CD14-positive monocyte (primary cell): ENCODE measurements around the gene DAO. TPM values are rescaled to one million over a fixed set of nuclear protein-coding genes. Genes with fewer than 3 reads are reported as not detected.

Experiments
- DNase-seq, 3 donors: peaks; one replicate each; pipeline ENCODE4 v3.0.0-alpha.2; 2011 to 2022
- H2AFZ ChIP-seq: 2 replicates; pipeline ENCODE4 v1.6.0; 2012; ENCODE audit warnings: mild to moderate bottlenecking, low read depth, low read length, inconsistent platforms; ENCODE audit not compliant: insufficient read depth, poor library complexity, severe bottlenecking
- H3K27ac ChIP-seq, 2 donors: 1 replicate in 1 of 2; 2 replicates in 1 of 2; pipeline ENCODE4 v1.5.1; 2012 to 2013; ENCODE audit warnings: low read length in 2 of 2, control low read depth in 1 of 2, inconsistent platforms in 1 of 2, low read depth in 1 of 2, mild to moderate bottlenecking in 1 of 2
- H3K27me3 ChIP-seq, 2 donors: one replicate each; pipeline versions ENCODE4 v1.6.0 to v1.6.1; 2011 to 2013; ENCODE audit warnings: low read length in 2 of 2; ENCODE audit not compliant: control insufficient read depth in 2 of 2, insufficient read depth in 2 of 2
- H3K36me3 ChIP-seq, 2 donors: replicated peaks in 1 of 2; 1 replicate in 1 of 2; 2 replicates in 1 of 2; pipeline versions ENCODE4 v1.5.1 to v1.6.1; 2012 to 2013; ENCODE audit warnings: low read length in 2 of 2, control low read depth in 1 of 2, inconsistent platforms in 1 of 2, mild to moderate bottlenecking in 1 of 2; ENCODE audit not compliant: insufficient read depth in 2 of 2, control insufficient read depth in 1 of 2
- H3K4me1 ChIP-seq, 2 donors: 1 replicate in 1 of 2; 2 replicates in 1 of 2; pipeline versions ENCODE4 v1.5.1 to v1.6.1; 2012 to 2013; ENCODE audit warnings: low read length in 2 of 2, control low read depth in 1 of 2, inconsistent platforms in 1 of 2, mild to moderate bottlenecking in 1 of 2, moderate library complexity in 1 of 2; ENCODE audit not compliant: insufficient read depth in 2 of 2, control insufficient read depth in 1 of 2
- H3K4me2 ChIP-seq: replicated peaks from 2 replicates; pipeline ENCODE3; 2012; ENCODE audit warnings: low read length, moderate library complexity, mild to moderate bottlenecking; ENCODE audit not compliant: poor library complexity, severe bottlenecking; ENCODE audit errors: extremely low read depth
- H3K4me3 ChIP-seq, 3 experiments: fragments of 200-600 bp in 1 of 3; sonication (generic) in 1 of 3; replicated peaks in 1 of 3; 1 replicate in 2 of 3; 2 replicates in 1 of 3; pipeline ENCODE4 v1.5.1; 2011 to 2013; ENCODE audit warnings: low read length in 3 of 3, mild to moderate bottlenecking in 3 of 3, control low read depth in 2 of 3, low read depth in 2 of 3, inconsistent platforms in 1 of 3, moderate library complexity in 1 of 3
- H3K79me2 ChIP-seq: 2 replicates; pipeline ENCODE4 v1.6.0; 2012; ENCODE audit warnings: mild to moderate bottlenecking, control low read depth, inconsistent platforms, low read length, moderate library complexity; ENCODE audit not compliant: insufficient read depth
- H3K9ac ChIP-seq: 2 replicates; pipeline ENCODE4 v1.6.0; 2017; ENCODE audit warnings: low read length, mild to moderate bottlenecking; ENCODE audit not compliant: insufficient read depth, poor library complexity, severe bottlenecking
- H3K9me3 ChIP-seq, 2 donors: replicated peaks in 1 of 2; 1 replicate in 1 of 2; 2 replicates in 1 of 2; pipeline versions ENCODE4 v1.5.1 to v1.6.1; 2012 to 2013; ENCODE audit warnings: low read length in 2 of 2, control low read depth in 1 of 2; ENCODE audit not compliant: control insufficient read depth in 1 of 2, insufficient read depth in 1 of 2
- H4K20me1 ChIP-seq: 2 replicates; pipeline ENCODE4 v1.6.0; 2012; ENCODE audit warnings: mild to moderate bottlenecking, low read length, control low read depth, moderate library complexity; ENCODE audit not compliant: insufficient read depth
- H3K27ac Mint-ChIP-seq, 7 donors: one replicate each; pipeline ENCODE4 v1.8.0; 2020; ENCODE audit warnings: mild to moderate bottlenecking in 7 of 7, mixed read lengths in 7 of 7, moderate library complexity in 6 of 7, inconsistent platforms in 2 of 7
- H3K27me3 Mint-ChIP-seq, 3 donors: one replicate each; pipeline ENCODE4 v1.8.0; 2021 to 2022; ENCODE audit warnings: low read depth in 3 of 3, mild to moderate bottlenecking in 3 of 3, mixed read lengths in 3 of 3, moderate library complexity in 3 of 3, inconsistent platforms in 1 of 3
- H3K36me3 Mint-ChIP-seq, 2 donors: one replicate each; pipeline ENCODE4 v1.8.0; 2020; ENCODE audit warnings: mixed read lengths in 2 of 2, inconsistent platforms in 1 of 2, mild to moderate bottlenecking in 1 of 2
- H3K4me1 Mint-ChIP-seq: one replicate; pipeline ENCODE4 v1.8.0; 2020; ENCODE audit warnings: mild to moderate bottlenecking, mixed read lengths
- H3K4me3 Mint-ChIP-seq, 2 donors: one replicate each; pipeline ENCODE4 v1.8.0; 2020; ENCODE audit warnings: mild to moderate bottlenecking in 2 of 2, mixed read lengths in 2 of 2, moderate library complexity in 1 of 2
- H3K9me3 Mint-ChIP-seq, 7 donors: one replicate each; pipeline ENCODE4 v1.8.0; 2020 to 2022; ENCODE audit warnings: mixed read lengths in 7 of 7, mild to moderate bottlenecking in 6 of 7, moderate library complexity in 6 of 7, inconsistent platforms in 2 of 7
- WGBS: methylation state at CpG from one replicate; pipeline ENCODE4 v1.1.5; 2013; ENCODE audit warnings: missing lambda C conversion rate; ENCODE audit not compliant: insufficient coverage; 5-methylcytosine and 5-hydroxymethylcytosine counted together
- intact Hi-C, 2 donors: fragments of 100-400 bp; cut with micrococcal nuclease; formaldehyde crosslinking; loops; one replicate each; pipeline versions ENCODE4 v1.15.0 to v1.15.1; 2023
- polyA plus RNA-seq, 3 donors: library from polyadenylated mRNA; depleted of rRNA in 1 of 3; unstranded in 2 of 3; stranded (reverse) in 1 of 3; fragments of 300-500 nt in 2 of 3; fragments of >200 nt in 1 of 3; fragmentation: Illumina TruSeq in 2 of 3; gene quantifications; 1 replicate in 2 of 3; 2 replicates in 1 of 3; pipeline ENCODE4 v1.2.3, GENCODE V29; 2012 to 2021
- TF ChIP-seq, protein P1 (sequence below): fragments of 200-600 bp; IDR thresholded peaks from one replicate; pipeline ENCODE4 v1.8.0; 2022; ENCODE audit warnings: antibody characterized with exemption, mild to moderate bottlenecking

The DAO gene
- polyA plus RNA-seq, 3 donors, result not detected

DNA sequence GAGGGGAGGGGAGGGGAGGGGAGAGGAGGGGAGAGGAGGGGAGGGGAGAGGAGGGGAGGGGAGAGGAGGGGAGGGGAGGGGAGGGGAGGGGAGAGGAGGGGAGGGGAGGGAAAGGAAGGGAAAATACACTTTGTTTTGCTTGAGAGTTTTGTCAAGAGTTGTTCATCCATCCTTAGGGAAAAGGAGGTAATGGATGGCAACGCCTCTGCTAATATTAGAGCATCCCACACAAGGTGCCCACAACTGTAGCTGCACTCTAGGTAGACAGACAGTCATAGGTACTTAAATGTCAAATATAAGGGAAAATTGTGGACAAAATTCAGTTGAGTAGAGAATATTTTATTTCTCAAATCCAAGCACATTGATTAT lies 20.0 kb upstream of the DAO start:
- Mint-ChIP-seq H3K27ac (peak overlapping the region in 4 of 7 donors; percentile 91 to 96 (median 94)), H3K27me3 (peaks cover 0 to 2% (median 0%) of the 10 kb centered on the region in 3 donors), H3K36me3 (peaks cover 14 to 17% of the 10 kb centered on the region in 2 donors), H3K4me3 (no peak overlapping the region), H3K4me1 (peaks cover 69% of the 10 kb centered on the region), H3K9me3 (peaks cover 0 to 4% (median 0%) of the 10 kb centered on the region in 7 donors)
- H3K27me3 ChIP-seq, result no peaks in the 10 kb centered on the region
- intact Hi-C loops, result loop anchor here (5.0 to 10.0 kb wide), 7 partner anchors 38 to 987 kb away; partner anchors contain the start of genes ALKBH2 (in 1 of the 2), CORO1C (in 1 of the 2), ISCU (in 1 of the 2) and SART3 (in 1 of the 2)
- no peak overlapping the region for H2AFZ ChIP-seq
- TF ChIP-seq, protein P1, sequence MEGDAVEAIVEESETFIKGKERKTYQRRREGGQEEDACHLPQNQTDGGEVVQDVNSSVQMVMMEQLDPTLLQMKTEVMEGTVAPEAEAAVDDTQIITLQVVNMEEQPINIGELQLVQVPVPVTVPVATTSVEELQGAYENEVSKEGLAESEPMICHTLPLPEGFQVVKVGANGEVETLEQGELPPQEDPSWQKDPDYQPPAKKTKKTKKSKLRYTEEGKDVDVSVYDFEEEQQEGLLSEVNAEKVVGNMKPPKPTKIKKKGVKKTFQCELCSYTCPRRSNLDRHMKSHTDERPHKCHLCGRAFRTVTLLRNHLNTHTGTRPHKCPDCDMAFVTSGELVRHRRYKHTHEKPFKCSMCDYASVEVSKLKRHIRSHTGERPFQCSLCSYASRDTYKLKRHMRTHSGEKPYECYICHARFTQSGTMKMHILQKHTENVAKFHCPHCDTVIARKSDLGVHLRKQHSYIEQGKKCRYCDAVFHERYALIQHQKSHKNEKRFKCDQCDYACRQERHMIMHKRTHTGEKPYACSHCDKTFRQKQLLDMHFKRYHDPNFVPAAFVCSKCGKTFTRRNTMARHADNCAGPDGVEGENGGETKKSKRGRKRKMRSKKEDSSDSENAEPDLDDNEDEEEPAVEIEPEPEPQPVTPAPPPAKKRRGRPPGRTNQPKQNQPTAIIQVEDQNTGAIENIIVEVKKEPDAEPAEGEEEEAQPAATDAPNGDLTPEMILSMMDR, result no peak
- DNase-seq, result no peak
- H3K79me2 ChIP-seq, result peaks cover 22% of the 10 kb centered on the region
- peak overlapping the region; percentile 53 for H3K4me2 ChIP-seq
- H3K9ac ChIP-seq, result no peak overlapping the region
- no peaks in the 10 kb centered on the region for H3K9me3 ChIP-seq
- peaks cover 9% of the 10 kb centered on the region for H4K20me1 ChIP-seq
- no peaks in the 10 kb centered on the region for H3K36me3 ChIP-seq
- peaks cover 69 to 80% of the 10 kb centered on the region in 2 donors for H3K4me1 ChIP-seq
- H3K27ac ChIP-seq, result peak overlapping the region in 1 of 2 donors; percentile 93
- peak overlapping the region in 1 of 3 experiments; percentile 47 for H3K4me3 ChIP-seq
- no CpG with 5 or more reads among the region's 1 CpG for WGBS

- H3K36me3 Mint-ChIP-seq, result peaks cover 9 to 12% of the 10 kb centered on the region in 2 donors
- H3K27me3 ChIP-seq, result no peaks in the 10 kb centered on the region
- H3K27me3 Mint-ChIP-seq, result no peaks in the 10 kb centered on the region
- TF ChIP-seq, protein P1, result no peak
- peaks cover 16% of the 10 kb centered on the region for H3K79me2 ChIP-seq
- intact Hi-C loops, result loop anchor here in 1 of 2 donors (5.0 kb wide), 1 partner anchor 42 kb away; no protein-coding TSS in a partner anchor
- H3K4me3 Mint-ChIP-seq, result peak overlapping the region in 1 of 2 donors; percentile 64
- H3K4me2 ChIP-seq, result peak overlapping the region; percentile 53
- peaks cover 64% of the 10 kb centered on the region for H3K4me1 Mint-ChIP-seq
- H3K9me3 ChIP-seq, result no peaks in the 10 kb centered on the region
- peaks cover 0 to 4% (median 0%) of the 10 kb centered on the region in 7 donors for H3K9me3 Mint-ChIP-seq
- peak overlapping the region in 1 of 3 experiments; percentile 47 for H3K4me3 ChIP-seq
- H3K4me1 ChIP-seq, result peaks cover 66 to 75% of the 10 kb centered on the region in 2 donors
- peak overlapping the region; percentile 91 to 96 (median 94) for H3K27ac Mint-ChIP-seq
- H3K27ac ChIP-seq, result peak overlapping the region; percentile 36 to 93
- peaks cover 9% of the 10 kb centered on the region for H4K20me1 ChIP-seq
- H3K36me3 ChIP-seq, result no peaks in the 10 kb centered on the region
- WGBS, result 34% methylated on average over 6 of the region's 6 CpGs
- H2AFZ ChIP-seq, result no peak overlapping the region
- DNase-seq, result peak in 2 of 3 donors; percentile 37 to 46
- peak overlapping the region; percentile 5 for H3K9ac ChIP-seq
These were observed 19.4 kb upstream of the DAO start for GRCh38 chr12:108860443-108860842.
